Esophagus muscularis mucosa (tissue), 4 donors: ENCODE results near the gene TCEAL6. TPM values are rescaled to one million over a fixed set of nuclear protein-coding genes. Genes with fewer than 3 reads are reported as not detected.

Experiments
- DNase-seq: peaks from one replicate; pipeline ENCODE4 v3.0.0-alpha.2; 2017; ENCODE audit errors: extremely low spot score
- H3K27ac ChIP-seq, 4 donors: fragments of 200-600 bp; sonication (generic); replicated peaks in 1 of 4; 1 replicate in 3 of 4; 2 replicates in 1 of 4; pipeline ENCODE4 v1.5.1; 2016 to 2019; ENCODE audit warnings: mild to moderate bottlenecking in 1 of 4
- H3K27me3 ChIP-seq, 4 donors: fragments of 200-600 bp; sonication (generic); one replicate each; pipeline versions ENCODE4 v1.5.1 to v1.6.0; 2016 to 2019
- H3K36me3 ChIP-seq, 4 donors: fragments of 200-600 bp; sonication (generic); one replicate each; pipeline ENCODE4 v1.5.1; 2016 to 2019
- H3K4me1 ChIP-seq, 4 donors: fragments of 200-600 bp; sonication (generic); one replicate each; pipeline ENCODE4 v1.5.1; 2016 to 2019
- H3K4me3 ChIP-seq, 4 donors: fragments of 200-600 bp; sonication (generic); 1 replicate in 2 of 4; 2 replicates in 2 of 4; pipeline ENCODE4 v1.5.1; 2016 to 2019; ENCODE audit warnings: mild to moderate bottlenecking in 4 of 4, moderate library complexity in 1 of 4
- H3K9me3 ChIP-seq, 4 donors: fragments of 200-600 bp; sonication (generic); 1 replicate in 3 of 4; 2 replicates in 1 of 4; pipeline ENCODE4 v1.5.1; 2016 to 2019
- EP300 ChIP-seq: sonication (generic); formaldehyde crosslinking; IDR thresholded peaks from one replicate; pipeline ENCODE4 v1.6.1; 2017; ENCODE audit warnings: antibody characterized with exemption
- POLR2A ChIP-seq: fragments of 450-650 bp; IDR thresholded peaks from one replicate; pipeline ENCODE4 v1.6.1; 2017; ENCODE audit warnings: antibody characterized with exemption, moderate library complexity, mild to moderate bottlenecking, low read depth
- POLR2AphosphoS5 ChIP-seq, 2 donors: sonication (generic); formaldehyde crosslinking; IDR thresholded peaks; one replicate each; pipeline ENCODE4 v1.6.1; 2017; ENCODE audit warnings: antibody characterized with exemption in 2 of 2
- WGBS: methylation state at CpG from one replicate; pipeline ENCODE4 v1.1.5; 2018; 5-methylcytosine and 5-hydroxymethylcytosine counted together
- intact Hi-C: fragments of 100-400 bp; cut with DNase I; formaldehyde crosslinking; loops from one replicate; pipeline ENCODE4 v1.15.1; 2023
- total RNA-seq, 4 donors: library from RNA; depleted of rRNA; stranded (reverse); fragments of >200 nt; gene quantifications; one replicate each; pipeline versions ENCODE4 v1.1.0 to v1.2.1, GENCODE V29; 2016
- TF ChIP-seq, protein P1 (sequence below), 3 experiments: fragments of 200-600 bp in 2 of 3; fragments of 450-650 bp in 1 of 3; sonication (generic) in 2 of 3; IDR thresholded peaks; one replicate each; pipeline ENCODE4 v1.5.1; 2017 to 2019; ENCODE audit warnings: antibody characterized with exemption in 3 of 3, mild to moderate bottlenecking in 2 of 3, moderate library complexity in 1 of 3

The TCEAL6 gene
- total RNA-seq, 4 donors from 2014 or later = 0.40 to 0.83 TPM; not detected in 2

GRCh38 chrX:102115748-102116147, 26.5 kb downstream of the TCEAL6 start:
- H3K9me3 ChIP-seq = peaks cover 0 to 10% (median 0%) of the 10 kb centered on the region in 4 donors
- H3K27ac ChIP-seq = no peak overlapping the region
- no peak for DNase-seq
- TF ChIP-seq POLR2AphosphoS5 (IDR thresholded peaks at IDR 0.05) (no peak), EP300 (no peak), POLR2A (no peak)
- TF ChIP-seq, protein P1, sequence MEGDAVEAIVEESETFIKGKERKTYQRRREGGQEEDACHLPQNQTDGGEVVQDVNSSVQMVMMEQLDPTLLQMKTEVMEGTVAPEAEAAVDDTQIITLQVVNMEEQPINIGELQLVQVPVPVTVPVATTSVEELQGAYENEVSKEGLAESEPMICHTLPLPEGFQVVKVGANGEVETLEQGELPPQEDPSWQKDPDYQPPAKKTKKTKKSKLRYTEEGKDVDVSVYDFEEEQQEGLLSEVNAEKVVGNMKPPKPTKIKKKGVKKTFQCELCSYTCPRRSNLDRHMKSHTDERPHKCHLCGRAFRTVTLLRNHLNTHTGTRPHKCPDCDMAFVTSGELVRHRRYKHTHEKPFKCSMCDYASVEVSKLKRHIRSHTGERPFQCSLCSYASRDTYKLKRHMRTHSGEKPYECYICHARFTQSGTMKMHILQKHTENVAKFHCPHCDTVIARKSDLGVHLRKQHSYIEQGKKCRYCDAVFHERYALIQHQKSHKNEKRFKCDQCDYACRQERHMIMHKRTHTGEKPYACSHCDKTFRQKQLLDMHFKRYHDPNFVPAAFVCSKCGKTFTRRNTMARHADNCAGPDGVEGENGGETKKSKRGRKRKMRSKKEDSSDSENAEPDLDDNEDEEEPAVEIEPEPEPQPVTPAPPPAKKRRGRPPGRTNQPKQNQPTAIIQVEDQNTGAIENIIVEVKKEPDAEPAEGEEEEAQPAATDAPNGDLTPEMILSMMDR (IDR thresholded peaks at IDR 0.05) = no peak
- no peaks in the 10 kb centered on the region for H3K4me1 ChIP-seq
- intact Hi-C loops = no loop called here
- no peaks in the 10 kb centered on the region for H3K36me3 ChIP-seq
- H3K4me3 ChIP-seq = no peak overlapping the region
- 100% methylated on average over 1 of the region's 2 CpGs for WGBS
- H3K27me3 ChIP-seq = peaks cover 0 to 10% (median 0%) of the 10 kb centered on the region in 4 donors

- H3K27me3 ChIP-seq = peaks cover 0 to 10% (median 0%) of the 10 kb centered on the region in 4 donors
- H3K36me3 ChIP-seq = no peaks in the 10 kb centered on the region
- TF ChIP-seq POLR2A (no peak), POLR2AphosphoS5 (IDR thresholded peaks at IDR 0.05) (no peak), EP300 (no peak)
- TF ChIP-seq, protein P1 (IDR thresholded peaks at IDR 0.05) = no peak
- intact Hi-C loops = no loop called here
- no peak for DNase-seq
- no peaks in the 10 kb centered on the region for H3K4me1 ChIP-seq
- peaks cover 0 to 10% (median 0%) of the 10 kb centered on the region in 4 donors for H3K9me3 ChIP-seq
- H3K4me3 ChIP-seq = no peak overlapping the region
- no peak overlapping the region for H3K27ac ChIP-seq
- WGBS = 62% methylated on average over 4 of the region's 4 CpGs
Measured at GRCh38 chrX:102113367-102113766, 28.9 kb downstream of the TCEAL6 start.

Other genes with a start within 250 kb of the TCEAL6 start
- gene ZMAT1, start 210.5 kb downstream of the TCEAL6 start, total RNA-seq = 1 to 10 TPM; 3.0 to 8.3 (median 4.8) TPM
- 10 to 100 TPM; 20.8 to 29.2 (median 25.6) TPM for gene TCEAL2, start 16.8 kb downstream of the TCEAL6 start, total RNA-seq
- 1 to 10 TPM in 3 of 4 donors, under 1 TPM in 1; 0.83 to 2.5 (median 2.1) TPM for gene BEX5, start 13.5 kb upstream of the TCEAL6 start, total RNA-seq
- not detected for gene TCP11X1, start 72.8 kb upstream of the TCEAL6 start, total RNA-seq
- not detected for gene NXF2, start 104.7 kb upstream of the TCEAL6 start, total RNA-seq